ENCODE data around the gene SEC16B.
"Not testable (repeated sequence)": the region's sequence is repeated elsewhere in the genome, so short reads cannot be mapped to it uniquely, and the experiment has no call there.

The SEC16B gene, protein sequence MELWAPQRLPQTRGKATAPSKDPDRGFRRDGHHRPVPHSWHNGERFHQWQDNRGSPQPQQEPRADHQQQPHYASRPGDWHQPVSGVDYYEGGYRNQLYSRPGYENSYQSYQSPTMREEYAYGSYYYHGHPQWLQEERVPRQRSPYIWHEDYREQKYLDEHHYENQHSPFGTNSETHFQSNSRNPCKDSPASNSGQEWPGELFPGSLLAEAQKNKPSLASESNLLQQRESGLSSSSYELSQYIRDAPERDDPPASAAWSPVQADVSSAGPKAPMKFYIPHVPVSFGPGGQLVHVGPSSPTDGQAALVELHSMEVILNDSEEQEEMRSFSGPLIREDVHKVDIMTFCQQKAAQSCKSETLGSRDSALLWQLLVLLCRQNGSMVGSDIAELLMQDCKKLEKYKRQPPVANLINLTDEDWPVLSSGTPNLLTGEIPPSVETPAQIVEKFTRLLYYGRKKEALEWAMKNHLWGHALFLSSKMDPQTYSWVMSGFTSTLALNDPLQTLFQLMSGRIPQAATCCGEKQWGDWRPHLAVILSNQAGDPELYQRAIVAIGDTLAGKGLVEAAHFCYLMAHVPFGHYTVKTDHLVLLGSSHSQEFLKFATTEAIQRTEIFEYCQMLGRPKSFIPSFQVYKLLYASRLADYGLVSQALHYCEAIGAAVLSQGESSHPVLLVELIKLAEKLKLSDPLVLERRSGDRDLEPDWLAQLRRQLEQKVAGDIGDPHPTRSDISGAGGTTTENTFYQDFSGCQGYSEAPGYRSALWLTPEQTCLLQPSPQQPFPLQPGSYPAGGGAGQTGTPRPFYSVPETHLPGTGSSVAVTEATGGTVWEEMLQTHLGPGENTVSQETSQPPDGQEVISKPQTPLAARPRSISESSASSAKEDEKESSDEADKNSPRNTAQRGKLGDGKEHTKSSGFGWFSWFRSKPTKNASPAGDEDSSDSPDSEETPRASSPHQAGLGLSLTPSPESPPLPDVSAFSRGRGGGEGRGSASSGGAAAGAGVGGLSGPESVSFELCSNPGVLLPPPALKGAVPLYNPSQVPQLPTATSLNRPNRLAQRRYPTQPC

GRCh38 chr1:177969825-177970371 lies at the start of gene SEC16B:
Gene SEC16B, minus strand, starts transcription at chr1:177970058. Its CDS starts 2,077 bp downstream, at chr1:177967981.
- DNase-seq (ENCODE audit: low read depth), result no peak

DNA sequence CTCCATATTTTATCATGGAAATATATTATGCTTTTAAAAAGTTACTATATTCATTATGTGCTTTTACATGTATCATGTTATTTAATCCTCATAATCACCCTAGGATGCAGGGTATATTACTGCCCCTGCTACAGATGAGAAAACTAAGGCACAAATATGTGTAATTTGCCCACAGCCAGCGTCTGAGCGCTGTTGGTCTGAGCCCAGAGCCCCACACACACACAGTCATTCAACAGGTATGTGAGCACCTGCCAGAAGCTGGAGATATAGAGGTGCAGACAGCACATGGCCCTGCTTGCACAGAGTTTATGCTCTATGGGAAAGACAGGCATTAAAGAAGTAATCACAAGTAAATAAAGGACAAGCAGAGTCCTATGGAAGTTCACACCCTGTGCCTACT lies 49.8 kb upstream of the SEC16B start:
- no peak for DNase-seq (ENCODE audit: low read depth)

DNA sequence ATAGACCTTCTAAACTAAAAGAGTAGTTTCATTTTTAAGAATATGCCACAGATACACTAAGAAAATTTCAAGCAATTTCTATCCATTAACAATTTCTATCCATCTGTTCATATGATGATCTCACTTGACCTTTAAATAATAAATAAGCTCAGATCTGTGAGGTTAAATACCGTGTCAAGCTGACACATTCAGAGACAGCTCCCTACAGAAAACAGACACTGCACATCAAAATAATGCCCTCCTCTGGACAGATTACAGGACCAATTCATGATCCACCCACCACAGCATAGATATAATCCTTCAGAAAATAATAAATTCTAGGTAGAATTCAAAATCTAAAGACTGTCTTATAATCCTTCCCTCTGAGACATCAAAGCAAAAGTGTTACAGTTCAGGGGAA lies 49.4 kb upstream of the SEC16B start:
- no peak for DNase-seq (ENCODE audit: low read depth)

GRCh38 chr1:178017517-178017916 lies 47.7 kb upstream of the SEC16B start:
- no peak for DNase-seq (ENCODE audit: low read depth)

DNA sequence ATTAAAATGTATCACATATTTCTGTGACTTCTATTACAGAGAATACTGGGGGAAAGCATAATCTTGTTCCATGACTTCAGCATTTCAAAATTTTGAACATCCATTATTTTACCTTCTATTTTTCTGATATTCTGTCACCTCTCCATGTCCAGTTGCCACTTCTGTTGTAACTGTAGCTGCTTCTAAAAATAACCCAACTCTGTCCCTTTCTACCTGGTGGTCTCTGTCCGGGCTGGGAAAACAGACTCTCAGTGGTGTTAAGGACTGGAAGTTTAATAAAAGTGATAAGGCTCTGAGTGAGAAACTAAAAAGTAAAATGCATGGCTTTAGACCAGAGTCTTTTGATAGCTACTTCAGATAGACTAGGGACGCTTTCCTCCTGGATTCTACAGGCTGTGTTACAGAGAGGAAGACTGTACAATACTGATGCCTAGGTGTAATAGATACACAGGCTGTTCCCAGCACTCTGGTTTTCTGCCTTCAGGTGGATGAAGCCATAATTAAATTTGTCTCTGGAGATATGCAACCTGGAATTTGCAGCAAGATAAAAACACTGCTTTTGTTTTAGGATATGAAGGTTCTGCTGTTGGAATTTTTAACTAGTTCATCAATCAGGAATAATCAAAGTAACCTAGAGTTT lies 42.1 kb upstream of the SEC16B start:
- no peak for DNase-seq (ENCODE audit: low read depth)

DNA sequence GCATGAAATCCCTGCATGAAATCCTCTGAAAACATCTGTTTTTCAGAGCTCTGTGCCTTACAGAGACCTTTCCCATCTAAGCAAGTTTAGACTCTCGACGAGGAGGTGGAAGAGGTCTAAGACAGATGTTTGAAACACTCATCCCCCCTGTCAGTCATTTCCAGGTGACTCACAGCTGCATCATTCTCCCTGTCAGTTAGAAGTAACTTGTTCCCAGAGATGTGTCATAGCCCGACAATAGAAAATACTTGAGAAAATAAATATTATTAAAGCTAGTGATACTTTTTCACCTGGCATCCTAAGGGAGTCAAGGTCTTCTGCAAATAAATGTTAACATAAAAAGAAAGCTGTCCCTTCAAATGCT lies 41.6 kb upstream of the SEC16B start:
- DNase-seq (ENCODE audit: low read depth), result peak; percentile 39

DNA sequence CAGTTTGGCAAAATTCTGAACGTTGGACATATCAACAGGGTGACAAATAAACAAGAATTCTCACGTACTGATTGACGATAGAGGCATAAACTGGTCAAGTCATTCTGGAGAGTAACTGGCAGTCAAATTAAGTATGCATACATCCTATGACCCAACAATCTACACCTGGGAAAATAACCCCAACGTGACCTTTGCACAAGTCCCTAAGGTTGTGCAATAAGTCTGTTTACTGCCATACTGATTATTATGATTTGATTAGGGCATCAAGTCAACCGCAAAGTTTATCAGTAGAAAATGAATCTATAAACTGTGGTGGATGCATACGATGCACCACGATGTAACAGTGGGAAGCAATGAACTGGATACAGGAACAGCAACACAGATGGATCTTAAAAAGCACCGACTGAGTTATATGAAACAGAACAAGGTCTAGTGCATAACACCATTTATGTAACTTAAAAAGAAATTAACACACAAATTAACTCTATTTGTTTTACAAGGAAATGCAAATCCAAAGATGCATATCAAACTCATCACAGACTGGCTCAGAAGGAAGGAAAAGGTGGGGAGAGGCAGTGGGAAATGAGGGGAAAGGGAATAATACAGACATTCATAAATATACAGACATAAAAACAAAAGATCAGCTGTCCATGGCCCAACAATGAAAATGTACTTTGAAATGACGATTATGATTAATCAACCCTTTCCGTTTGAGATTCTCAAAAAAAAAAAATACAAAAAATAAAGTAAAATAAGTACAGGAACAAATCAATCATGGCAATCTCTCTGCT lies 41.0 kb upstream of the SEC16B start:
- DNase-seq (ENCODE audit: low read depth), result no peak

GRCh38 chr1:178006043-178006442 lies 36.2 kb upstream of the SEC16B start:
- DNase-seq (ENCODE audit: low read depth), result no peak

- no peak for DNase-seq (ENCODE audit: low read depth)
These were observed 35.6 kb upstream of the SEC16B start for GRCh38 chr1:178005450-178005849.

DNA sequence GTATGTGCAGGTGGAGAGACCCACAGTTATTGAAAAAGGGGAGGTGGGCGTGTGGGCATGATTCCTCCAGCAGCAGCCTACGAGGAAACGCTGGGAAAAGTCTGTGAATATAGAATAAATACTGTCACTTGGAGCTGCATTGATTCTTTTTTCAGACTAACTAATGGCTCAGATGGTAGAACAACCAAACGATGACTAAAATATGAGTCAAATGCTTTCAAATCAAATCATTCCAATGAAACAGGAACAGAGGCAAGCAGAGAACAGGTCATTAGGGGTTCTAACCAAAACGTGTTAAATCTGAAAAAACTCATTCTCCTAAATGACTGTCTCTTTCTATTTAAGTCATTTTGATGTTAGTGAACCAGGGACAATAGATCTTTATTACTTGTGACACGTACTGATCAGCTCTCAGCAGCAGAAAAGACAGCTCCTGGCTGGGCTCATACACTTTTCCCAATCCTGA lies 35.1 kb upstream of the SEC16B start:
- no peak for DNase-seq (ENCODE audit: low read depth)

- no peak for DNase-seq (ENCODE audit: low read depth)
These were observed 29.1 kb upstream of the SEC16B start for GRCh38 chr1:177998696-177999631.

- DNase-seq (ENCODE audit: low read depth), result no peak
These were observed 27.1 kb upstream of the SEC16B start for GRCh38 chr1:177996957-177997356.

DNA sequence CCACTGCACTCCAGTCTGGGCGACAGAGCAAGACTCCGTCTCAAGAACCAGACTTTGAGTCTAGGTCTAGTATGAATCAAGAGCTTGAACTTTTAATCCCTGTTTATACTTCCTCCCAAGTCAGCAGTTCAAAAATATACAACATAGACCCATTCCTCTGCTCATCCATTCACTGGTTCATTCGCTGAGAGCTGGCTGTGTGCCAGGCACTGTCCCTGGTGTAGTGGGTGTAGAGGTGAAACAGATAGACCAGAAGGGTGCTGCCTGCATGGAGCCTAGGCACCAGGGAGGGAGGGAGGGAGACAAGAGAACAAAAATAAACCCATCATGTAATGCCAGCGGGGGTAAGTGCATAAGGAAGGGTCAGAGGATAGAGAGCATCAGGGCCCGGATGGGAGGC lies 25.5 kb upstream of the SEC16B start:
- DNase-seq (ENCODE audit: low read depth), result no peak

DNA sequence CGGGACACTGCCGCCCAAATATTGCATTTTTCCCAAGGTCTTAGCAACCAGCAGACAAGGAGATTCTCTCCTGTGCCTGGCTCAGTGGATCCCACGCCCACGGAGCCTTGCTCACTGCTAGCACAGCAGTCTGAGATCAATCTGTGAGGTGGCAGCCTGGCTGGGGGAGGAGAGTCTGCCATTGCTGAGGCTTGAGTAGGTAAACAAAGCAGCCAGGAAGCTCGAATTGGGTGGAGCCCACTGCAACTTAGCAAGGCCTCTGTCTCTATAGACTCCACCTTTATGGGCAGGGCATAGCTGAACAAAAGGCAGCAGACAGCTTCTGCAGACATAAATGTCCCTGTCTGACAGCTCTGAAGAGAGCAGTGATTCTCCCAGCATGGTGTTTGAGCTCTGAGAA lies 16.4 kb upstream of the SEC16B start:
- not testable (repeated sequence) for DNase-seq (ENCODE audit: low read depth)

DNA sequence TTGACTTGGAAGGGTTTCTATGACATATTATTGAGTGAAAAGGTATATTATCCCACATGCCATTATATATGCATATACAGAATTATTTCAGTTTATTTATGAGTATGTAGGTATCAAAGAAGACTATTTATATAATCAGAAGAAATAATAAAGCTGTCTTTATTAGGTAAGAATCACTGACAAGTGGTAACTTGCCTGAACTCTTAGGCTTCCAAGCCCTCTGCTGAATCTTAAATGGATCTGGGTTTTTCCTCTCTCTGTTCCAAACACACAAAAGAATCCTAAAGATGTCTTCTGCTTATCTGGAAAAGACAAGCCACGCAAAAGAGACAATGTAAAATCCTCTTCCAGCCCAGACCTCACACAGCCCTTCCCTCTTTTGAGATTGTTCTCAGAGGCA lies 14.9 kb upstream of the SEC16B start:
- no peak for DNase-seq (ENCODE audit: low read depth)

DNA sequence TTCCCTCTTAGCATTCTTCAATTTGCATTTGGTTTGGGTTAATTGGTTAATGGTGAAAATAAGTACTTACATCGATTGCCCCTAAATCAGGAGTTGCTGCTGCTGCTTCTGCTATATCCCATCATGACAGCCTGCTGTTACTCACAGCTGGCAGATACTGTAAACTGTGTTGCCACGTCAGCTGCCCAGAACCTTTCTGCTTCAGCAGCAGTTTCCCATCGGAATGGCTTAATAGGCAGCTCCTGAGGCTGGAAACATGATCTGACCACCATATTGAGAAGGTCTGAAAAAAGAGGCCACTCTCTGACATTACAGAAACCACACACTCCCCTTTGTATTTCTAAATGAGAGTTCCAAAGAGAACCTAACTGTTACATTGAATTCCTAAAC lies 14.3 kb upstream of the SEC16B start:
- peak; percentile 58 for DNase-seq (ENCODE audit: low read depth)

DNA sequence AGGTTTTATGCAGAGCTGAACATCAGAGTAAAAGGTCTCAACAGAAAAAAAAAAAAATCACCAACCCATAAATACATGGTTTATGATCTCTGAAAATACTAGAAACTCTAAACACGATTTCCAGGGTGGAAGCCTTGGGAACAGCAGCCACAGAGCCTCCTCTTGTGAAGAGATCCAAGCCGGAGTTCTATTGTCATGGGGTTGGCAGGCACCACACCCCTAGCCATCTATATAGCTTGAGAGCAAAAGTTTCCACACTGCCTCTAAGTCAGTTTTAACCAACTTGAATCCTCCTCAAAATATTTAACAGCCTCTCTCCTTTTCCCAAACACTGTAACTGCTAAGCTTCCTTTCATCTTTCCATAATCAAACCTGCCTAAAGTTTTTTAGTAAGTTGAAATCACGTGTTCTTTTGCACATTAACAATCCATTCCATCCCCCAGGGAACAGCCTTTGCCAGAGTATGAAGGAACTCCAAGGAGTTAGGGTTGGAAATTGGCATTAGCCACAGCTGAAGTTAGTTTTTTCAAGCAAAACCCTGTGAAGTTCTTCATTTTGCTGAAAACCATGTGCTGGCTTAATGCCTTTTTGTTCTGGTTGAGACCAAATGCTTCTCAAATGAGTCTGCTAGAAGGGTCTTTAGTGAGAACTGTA lies 13.8 kb upstream of the SEC16B start:
- no peak for DNase-seq (ENCODE audit: low read depth)

DNA sequence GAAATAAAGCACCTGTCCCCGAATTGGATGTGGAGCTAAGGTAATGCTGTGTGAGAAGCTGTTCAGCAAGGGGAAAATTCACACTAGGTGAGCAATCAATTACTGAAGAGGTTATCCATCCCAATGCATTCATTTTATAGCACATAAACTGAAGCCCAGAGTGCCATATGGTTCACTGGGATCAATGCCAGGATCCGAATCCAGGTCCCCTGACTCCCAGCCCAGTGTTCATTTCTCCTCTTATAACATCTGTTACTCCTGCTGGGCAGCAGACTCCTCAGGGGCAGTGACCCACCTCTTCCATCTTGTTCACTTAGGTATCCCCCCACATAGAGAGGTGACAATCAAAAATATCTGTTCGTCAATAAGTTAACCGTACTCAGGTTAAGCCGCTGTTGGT lies 13.2 kb upstream of the SEC16B start:
- no peak for DNase-seq (ENCODE audit: low read depth)

GRCh38 chr1:177981200-177981599 lies 11.3 kb upstream of the SEC16B start:
- no peak for DNase-seq (ENCODE audit: low read depth)

DNA sequence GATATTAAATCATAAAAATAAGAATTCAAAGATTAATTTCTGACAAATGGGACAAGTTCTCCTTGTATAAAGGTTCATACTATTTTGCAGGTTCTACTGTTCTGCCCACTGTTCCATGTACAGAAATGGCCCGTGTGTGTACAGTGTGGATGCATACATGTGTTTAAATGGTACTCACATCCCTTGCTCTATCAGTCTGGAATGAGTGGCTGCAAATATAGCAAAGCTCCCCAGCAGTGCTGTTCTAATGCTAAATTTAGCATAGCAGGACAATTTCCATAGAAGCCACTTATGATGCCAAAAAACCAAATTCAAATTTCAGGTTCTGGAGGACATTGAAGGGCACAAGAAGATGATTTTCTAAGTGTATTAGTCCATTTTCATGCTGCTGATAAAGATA lies 9.4 kb upstream of the SEC16B start:
- no peak for DNase-seq (ENCODE audit: low read depth)

Data from HS-5 (cell line).